H9 (cell line): ENCODE results near the gene SLC39A10. TPM values are rescaled to one million over a fixed set of nuclear protein-coding genes. Genes with fewer than 3 reads are reported as not detected.
A peak's percentile ranks its signal among the peaks of the same experiment; 100 is the strongest.

Source experiments
- DNase-seq: peaks from one replicate; pipeline ENCODE4 v3.0.0-alpha.2; 2017
- H2AFZ ChIP-seq: one replicate; pipeline ENCODE4 v1.6.1; 2013; ENCODE audit warnings: mild to moderate bottlenecking, low read length, control low read depth, moderate library complexity
- H2AK5ac ChIP-seq: 2 replicates; pipeline ENCODE4 v1.6.1; 2013; ENCODE audit warnings: low read length, control low read depth, mixed read lengths; ENCODE audit not compliant: insufficient read length
- H2BK120ac ChIP-seq: one replicate; pipeline ENCODE4 v1.6.1; 2013; ENCODE audit warnings: low read depth, mild to moderate bottlenecking, low read length, control low read depth, inconsistent platforms; ENCODE audit not compliant: poor library complexity, severe bottlenecking
- H2BK12ac ChIP-seq: 2 replicates; pipeline ENCODE4 v1.6.1; 2013; ENCODE audit warnings: low read length, control low read depth, mixed read lengths, low read depth; ENCODE audit not compliant: insufficient read length
- H2BK15ac ChIP-seq: 2 replicates; pipeline ENCODE4 v1.6.1; 2013; ENCODE audit warnings: low read depth, low read length, control low read depth
- H2BK20ac ChIP-seq: one replicate; pipeline ENCODE4 v1.6.1; 2013; ENCODE audit warnings: low read depth, mild to moderate bottlenecking, low read length, control low read depth, inconsistent platforms; ENCODE audit not compliant: poor library complexity, severe bottlenecking
- H2BK5ac ChIP-seq: 2 replicates; pipeline ENCODE4 v1.6.1; 2013; ENCODE audit warnings: low read length, control low read depth, mixed read lengths; ENCODE audit not compliant: insufficient read length
- H3K14ac ChIP-seq: 2 replicates; pipeline ENCODE4 v1.6.1; 2013; ENCODE audit warnings: low read length, control low read depth; ENCODE audit not compliant: insufficient read depth
- H3K18ac ChIP-seq: 2 replicates; pipeline ENCODE4 v1.6.1; 2013; ENCODE audit warnings: low read depth, mild to moderate bottlenecking, mixed read lengths, low read length, control low read depth; ENCODE audit not compliant: insufficient read length
- H3K23ac ChIP-seq: 2 replicates; pipeline ENCODE4 v1.6.1; 2013; ENCODE audit warnings: low read length, control low read depth, mixed read lengths, low read depth; ENCODE audit not compliant: insufficient read length
- H3K23me2 ChIP-seq: 2 replicates; pipeline ENCODE4 v1.6.1; 2013; ENCODE audit warnings: low read depth, mild to moderate bottlenecking, mixed read lengths, low read length, control low read depth; ENCODE audit not compliant: insufficient read length, poor library complexity, severe bottlenecking
- H3K27ac ChIP-seq: 2 replicates; pipeline ENCODE4 v1.5.1; 2013; ENCODE audit warnings: low read length, control low read depth, mixed read lengths, low read depth; ENCODE audit not compliant: insufficient read length
- H3K27me3 ChIP-seq: 2 replicates; pipeline ENCODE4 v1.6.1; 2013; ENCODE audit warnings: low read length, control low read depth, inconsistent platforms; ENCODE audit not compliant: insufficient read depth
- H3K4ac ChIP-seq: 2 replicates; pipeline ENCODE4 v1.6.1; 2013; ENCODE audit warnings: low read depth, mild to moderate bottlenecking, control low read depth, inconsistent platforms, low read length, moderate library complexity
- H3K4me1 ChIP-seq: 2 replicates; pipeline ENCODE4 v1.6.1; 2013; ENCODE audit warnings: low read length, control low read depth, inconsistent platforms; ENCODE audit not compliant: insufficient read depth
- H3K4me2 ChIP-seq: 2 replicates; pipeline ENCODE4 v1.6.1; 2013; ENCODE audit warnings: low read length, control low read depth, mixed read lengths; ENCODE audit not compliant: insufficient read length, insufficient read depth
- H3K56ac ChIP-seq: 2 replicates; pipeline ENCODE4 v1.6.1; 2013; ENCODE audit warnings: low read depth, mild to moderate bottlenecking, mixed read lengths, low read length, control low read depth; ENCODE audit not compliant: insufficient read length
- H3K79me1 ChIP-seq: 2 replicates; pipeline ENCODE4 v1.6.1; 2013; ENCODE audit warnings: low read depth, mild to moderate bottlenecking, moderate library complexity, low read length, control low read depth, inconsistent platforms; ENCODE audit not compliant: insufficient read depth, poor library complexity, severe bottlenecking
- H3K79me2 ChIP-seq: 2 replicates; pipeline ENCODE4 v1.6.1; 2013; ENCODE audit warnings: low read length, control low read depth, inconsistent platforms; ENCODE audit not compliant: insufficient read depth
- H3K9ac ChIP-seq: 2 replicates; pipeline ENCODE4 v1.6.1; 2013; ENCODE audit warnings: low read length, control low read depth, mixed read lengths; ENCODE audit not compliant: insufficient read length; ENCODE audit errors: extremely low read depth
- H3K9me3 ChIP-seq: one replicate; pipeline ENCODE4 v1.6.1; 2013; ENCODE audit warnings: low read depth, low read length, inconsistent platforms; ENCODE audit not compliant: control insufficient read depth
- H3T11ph ChIP-seq: one replicate; pipeline ENCODE4 v1.6.1; 2013; ENCODE audit warnings: mild to moderate bottlenecking, low read length, control low read depth, inconsistent platforms
- H4K20me1 ChIP-seq: one replicate; pipeline ENCODE4 v1.6.1; 2013; ENCODE audit not compliant: control insufficient read depth, insufficient read length, insufficient read depth
- H4K5ac ChIP-seq: 2 replicates; pipeline ENCODE4 v1.6.1; 2013; ENCODE audit warnings: low read depth, mild to moderate bottlenecking, mixed read lengths, low read length, control low read depth; ENCODE audit not compliant: insufficient read length
- H4K8ac ChIP-seq: replicated peaks from 2 replicates; pipeline ENCODE4 v1.6.1; 2013; ENCODE audit warnings: low read length, control low read depth, mixed read lengths, low read depth; ENCODE audit not compliant: insufficient read length
- H4K91ac ChIP-seq: 2 replicates; pipeline ENCODE4 v1.6.1; 2013; ENCODE audit warnings: low read depth, mild to moderate bottlenecking, moderate library complexity, mixed read lengths, low read length, control low read depth; ENCODE audit not compliant: insufficient read length
- H3K27ac Mint-ChIP-seq, 3 experiments: 2 replicates in 2 of 3; 3 replicates in 1 of 3; pipeline ENCODE4 v1.8.0; 2020 to 2021; ENCODE audit warnings: mixed read lengths in 3 of 3, mild to moderate bottlenecking in 1 of 3, moderate library complexity in 1 of 3
- H3K27me3 Mint-ChIP-seq: 2 replicates; pipeline ENCODE4 v1.8.0; 2021; ENCODE audit warnings: low read depth, mild to moderate bottlenecking, moderate library complexity, mixed read lengths
- H3K36me3 Mint-ChIP-seq, 3 experiments: 2 replicates in 2 of 3; 3 replicates in 1 of 3; pipeline ENCODE4 v1.8.0; 2020 to 2021; ENCODE audit warnings: low read depth in 3 of 3, mixed read lengths in 3 of 3; ENCODE audit not compliant: insufficient read depth in 1 of 3
- H3K4me1 Mint-ChIP-seq, 2 experiments: 2 replicates each; pipeline ENCODE4 v1.8.0; 2020; ENCODE audit warnings: mixed read lengths in 2 of 2
- H3K4me3 Mint-ChIP-seq, 2 experiments: 2 replicates in 1 of 2; 3 replicates in 1 of 2; pipeline ENCODE4 v1.8.0; 2020 to 2021; ENCODE audit warnings: mild to moderate bottlenecking in 2 of 2, mixed read lengths in 2 of 2, moderate library complexity in 1 of 2
- H3K9me3 Mint-ChIP-seq, 2 experiments: 2 replicates in 1 of 2; 3 replicates in 1 of 2; pipeline ENCODE4 v1.8.0; 2020; ENCODE audit warnings: mild to moderate bottlenecking in 2 of 2, mixed read lengths in 2 of 2, moderate library complexity in 1 of 2
- total RNA-seq: library from RNA; stranded (reverse); gene quantifications from 2 replicates; pipeline ENCODE4 v1.2.1, GENCODE V29; 2021
- TF ChIP-seq, protein P1 (sequence below): fragments of 200-600 bp; sonication (generic); conservative IDR thresholded peaks from 3 replicates; pipeline ENCODE4 v1.8.0; 2021; ENCODE audit warnings: antibody characterized with exemption, mild to moderate bottlenecking

SLC39A10 gene
- total RNA-seq, 1 experiment from 2014 or later, result 161 TPM

DNA sequence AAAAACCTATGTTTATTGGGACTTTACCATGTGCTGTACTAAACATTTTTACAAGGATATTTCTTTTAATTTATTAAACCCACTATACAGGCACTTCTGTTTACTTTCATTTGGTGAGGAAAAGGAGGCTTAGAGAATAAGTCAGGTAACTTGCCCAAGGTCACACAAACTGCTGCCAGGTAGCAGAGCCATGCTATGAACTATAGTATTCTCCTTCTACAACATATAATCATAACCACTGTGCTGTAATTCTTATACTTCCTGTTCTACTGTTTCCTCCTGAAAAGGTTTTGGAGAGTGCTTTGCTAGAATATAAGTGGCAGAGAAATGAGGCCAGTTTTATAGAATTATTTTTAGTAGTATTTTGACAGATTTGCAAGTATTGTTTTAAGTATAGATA lies 29.5 kb downstream of the SLC39A10 start:
- Mint-ChIP-seq H3K27ac (peak overlapping the region; percentile 22 to 91 (median 86); a peak in 4 of 7 replicates), H3K9me3 (peaks cover 6 to 10% of the 10 kb centered on the region in 2 experiments; a peak in 4 of 5 replicates), H3K4me1 (peaks cover 44% of the 10 kb centered on the region in 2 experiments), H3K4me3 (no peak overlapping the region), H3K36me3 (peaks cover 20 to 29% (median 20%) of the 10 kb centered on the region in 3 experiments), H3K27me3 (no peaks in the 10 kb centered on the region)
- H3K27me3 ChIP-seq, result no peaks in the 10 kb centered on the region
- H3T11ph ChIP-seq, result no peak overlapping the region
- H2BK20ac ChIP-seq, result no peak overlapping the region
- peaks cover 13% of the 10 kb centered on the region; the same call in 1 of the 2 replicates for H3K79me2 ChIP-seq
- H3K27ac ChIP-seq, result no peak overlapping the region
- H2BK15ac ChIP-seq, result no peak overlapping the region
- no peak overlapping the region for H3K4me2 ChIP-seq
- no peak overlapping the region for H2BK120ac ChIP-seq
- H3K23me2 ChIP-seq, result no peaks in the 10 kb centered on the region
- H4K5ac ChIP-seq, result no peak overlapping the region
- H3K4me1 ChIP-seq, result peaks cover 3% of the 10 kb centered on the region; the same call in 1 of the 2 replicates
- H2AK5ac ChIP-seq, result no peak overlapping the region
- no peak overlapping the region for H2BK5ac ChIP-seq
- no peak overlapping the region for H4K91ac ChIP-seq
- no peak overlapping the region for H3K14ac ChIP-seq
- peaks cover 4% of the 10 kb centered on the region for H3K79me1 ChIP-seq
- no peak overlapping the region for H3K4ac ChIP-seq
- no peak overlapping the region for H3K18ac ChIP-seq
- H3K23ac ChIP-seq, result no peak overlapping the region
- H4K20me1 ChIP-seq, result no peaks in the 10 kb centered on the region
- H3K56ac ChIP-seq, result no peak overlapping the region
- TF ChIP-seq, protein P1, sequence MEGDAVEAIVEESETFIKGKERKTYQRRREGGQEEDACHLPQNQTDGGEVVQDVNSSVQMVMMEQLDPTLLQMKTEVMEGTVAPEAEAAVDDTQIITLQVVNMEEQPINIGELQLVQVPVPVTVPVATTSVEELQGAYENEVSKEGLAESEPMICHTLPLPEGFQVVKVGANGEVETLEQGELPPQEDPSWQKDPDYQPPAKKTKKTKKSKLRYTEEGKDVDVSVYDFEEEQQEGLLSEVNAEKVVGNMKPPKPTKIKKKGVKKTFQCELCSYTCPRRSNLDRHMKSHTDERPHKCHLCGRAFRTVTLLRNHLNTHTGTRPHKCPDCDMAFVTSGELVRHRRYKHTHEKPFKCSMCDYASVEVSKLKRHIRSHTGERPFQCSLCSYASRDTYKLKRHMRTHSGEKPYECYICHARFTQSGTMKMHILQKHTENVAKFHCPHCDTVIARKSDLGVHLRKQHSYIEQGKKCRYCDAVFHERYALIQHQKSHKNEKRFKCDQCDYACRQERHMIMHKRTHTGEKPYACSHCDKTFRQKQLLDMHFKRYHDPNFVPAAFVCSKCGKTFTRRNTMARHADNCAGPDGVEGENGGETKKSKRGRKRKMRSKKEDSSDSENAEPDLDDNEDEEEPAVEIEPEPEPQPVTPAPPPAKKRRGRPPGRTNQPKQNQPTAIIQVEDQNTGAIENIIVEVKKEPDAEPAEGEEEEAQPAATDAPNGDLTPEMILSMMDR, result no peak
- no peak overlapping the region for H2AFZ ChIP-seq
- no peak overlapping the region for H3K9ac ChIP-seq
- no peak for DNase-seq
- no peak overlapping the region for H2BK12ac ChIP-seq
- H3K9me3 ChIP-seq, result no peaks in the 10 kb centered on the region
- no peak overlapping the region for H4K8ac ChIP-seq
